DOHH2 (cell line): ENCODE measurements around the gene VIL1.

ENCODE experiments used
- H3F3A ChIP-seq: fragments of 200-600 bp; sonication (generic), shearing (Covaris generic); 2 replicates; pipeline ENCODE4 v1.6.0; 2016; ENCODE audit warnings: antibody characterized with exemption, mild to moderate bottlenecking; ENCODE audit not compliant: control insufficient read depth, insufficient read depth
- H3K27ac ChIP-seq: fragments of 200-600 bp; sonication (generic); 2 replicates; pipeline ENCODE4 v1.5.1; 2014; ENCODE audit warnings: low read depth, mild to moderate bottlenecking, low read length, moderate library complexity
- H3K27me3 ChIP-seq: fragments of 200-600 bp; sonication (generic); 2 replicates; pipeline ENCODE4 v1.6.1; 2014; ENCODE audit warnings: mild to moderate bottlenecking, low read length, mixed read lengths; ENCODE audit not compliant: control insufficient read depth
- H3K36me3 ChIP-seq: fragments of 200-600 bp; sonication (generic); 2 replicates; pipeline ENCODE4 v1.6.1; 2014; ENCODE audit warnings: mild to moderate bottlenecking, low read length, moderate library complexity, mixed read lengths; ENCODE audit not compliant: control insufficient read depth
- H3K4me1 ChIP-seq: fragments of 200-600 bp; sonication (generic); 2 replicates; pipeline ENCODE4 v1.6.1; 2014; ENCODE audit warnings: mild to moderate bottlenecking, low read length, mixed read lengths; ENCODE audit not compliant: control insufficient read depth
- H3K4me2 ChIP-seq: fragments of 200-600 bp; sonication (generic); 2 replicates; pipeline ENCODE4 v1.6.0; 2014; ENCODE audit warnings: mild to moderate bottlenecking, low read length, moderate library complexity
- H3K4me3 ChIP-seq: fragments of 200-600 bp; sonication (generic); 2 replicates; pipeline ENCODE4 v1.5.1; 2014; ENCODE audit warnings: mild to moderate bottlenecking, low read length, mixed read lengths
- H3K79me2 ChIP-seq: fragments of 200-600 bp; sonication (generic); 2 replicates; pipeline ENCODE4 v1.6.1; 2014; ENCODE audit warnings: mild to moderate bottlenecking, low read length, mixed read lengths; ENCODE audit not compliant: control insufficient read depth
- H3K9me2 ChIP-seq: fragments of 200-600 bp; sonication (generic); replicated peaks from 2 replicates; pipeline ENCODE4 v1.6.1; 2014; ENCODE audit warnings: mild to moderate bottlenecking, low read length, mixed read lengths; ENCODE audit not compliant: control insufficient read depth
- H3K9me3 ChIP-seq: fragments of 200-600 bp; sonication (generic); 2 replicates; pipeline ENCODE4 v1.6.1; 2014; ENCODE audit warnings: antibody characterized with exemption, low read length, mixed read lengths; ENCODE audit not compliant: control insufficient read depth, insufficient read depth
- H4K20me1 ChIP-seq: fragments of 200-600 bp; sonication (generic); 2 replicates; pipeline ENCODE4 v1.6.0; 2014; ENCODE audit warnings: low read depth, mild to moderate bottlenecking, antibody characterized with exemption, low read length, moderate library complexity; ENCODE audit not compliant: control insufficient read depth, insufficient read depth
- EZH2phosphoT487 ChIP-seq: fragments of 200-600 bp; sonication (generic); IDR thresholded peaks from 2 replicates; pipeline ENCODE4 v1.6.1; 2017; ENCODE audit warnings: borderline replicate concordance, mild to moderate bottlenecking, antibody characterized with exemption, low read length, moderate library complexity, mixed read lengths
- TF ChIP-seq, protein P1 (sequence below): fragments of 200-600 bp; sonication (generic); IDR thresholded peaks from one replicate; pipeline ENCODE4 v1.5.1; 2014; ENCODE audit warnings: antibody characterized with exemption, mild to moderate bottlenecking, low read depth, low read length; ENCODE audit not compliant: poor library complexity, severe bottlenecking

Gene VIL1

DNA sequence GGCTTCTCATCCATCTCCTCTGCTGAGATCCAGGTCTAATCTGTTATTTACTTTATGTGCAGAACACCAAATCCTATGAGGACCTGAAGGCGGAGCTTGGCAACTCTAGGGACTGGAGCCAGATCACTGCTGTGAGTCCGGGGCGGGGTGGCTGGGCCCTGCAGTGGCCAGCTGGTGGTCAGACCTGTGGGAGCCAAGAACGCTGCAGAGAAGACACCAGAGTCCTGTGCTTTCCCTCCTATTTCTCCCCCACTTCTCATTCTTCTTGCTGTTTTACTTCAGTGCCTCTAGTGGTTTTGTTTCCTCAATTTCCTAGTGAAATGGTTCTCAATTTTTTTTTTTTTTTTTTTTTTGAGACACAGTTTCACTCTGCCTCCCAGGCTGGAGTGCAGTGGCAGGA is 19.7 kb downstream of the VIL1 start:
- H3K27ac ChIP-seq = no peak overlapping the region
- TF ChIP-seq EZH2phosphoT487 = no peak
- TF ChIP-seq, protein P1, sequence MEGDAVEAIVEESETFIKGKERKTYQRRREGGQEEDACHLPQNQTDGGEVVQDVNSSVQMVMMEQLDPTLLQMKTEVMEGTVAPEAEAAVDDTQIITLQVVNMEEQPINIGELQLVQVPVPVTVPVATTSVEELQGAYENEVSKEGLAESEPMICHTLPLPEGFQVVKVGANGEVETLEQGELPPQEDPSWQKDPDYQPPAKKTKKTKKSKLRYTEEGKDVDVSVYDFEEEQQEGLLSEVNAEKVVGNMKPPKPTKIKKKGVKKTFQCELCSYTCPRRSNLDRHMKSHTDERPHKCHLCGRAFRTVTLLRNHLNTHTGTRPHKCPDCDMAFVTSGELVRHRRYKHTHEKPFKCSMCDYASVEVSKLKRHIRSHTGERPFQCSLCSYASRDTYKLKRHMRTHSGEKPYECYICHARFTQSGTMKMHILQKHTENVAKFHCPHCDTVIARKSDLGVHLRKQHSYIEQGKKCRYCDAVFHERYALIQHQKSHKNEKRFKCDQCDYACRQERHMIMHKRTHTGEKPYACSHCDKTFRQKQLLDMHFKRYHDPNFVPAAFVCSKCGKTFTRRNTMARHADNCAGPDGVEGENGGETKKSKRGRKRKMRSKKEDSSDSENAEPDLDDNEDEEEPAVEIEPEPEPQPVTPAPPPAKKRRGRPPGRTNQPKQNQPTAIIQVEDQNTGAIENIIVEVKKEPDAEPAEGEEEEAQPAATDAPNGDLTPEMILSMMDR = no peak

DNA sequence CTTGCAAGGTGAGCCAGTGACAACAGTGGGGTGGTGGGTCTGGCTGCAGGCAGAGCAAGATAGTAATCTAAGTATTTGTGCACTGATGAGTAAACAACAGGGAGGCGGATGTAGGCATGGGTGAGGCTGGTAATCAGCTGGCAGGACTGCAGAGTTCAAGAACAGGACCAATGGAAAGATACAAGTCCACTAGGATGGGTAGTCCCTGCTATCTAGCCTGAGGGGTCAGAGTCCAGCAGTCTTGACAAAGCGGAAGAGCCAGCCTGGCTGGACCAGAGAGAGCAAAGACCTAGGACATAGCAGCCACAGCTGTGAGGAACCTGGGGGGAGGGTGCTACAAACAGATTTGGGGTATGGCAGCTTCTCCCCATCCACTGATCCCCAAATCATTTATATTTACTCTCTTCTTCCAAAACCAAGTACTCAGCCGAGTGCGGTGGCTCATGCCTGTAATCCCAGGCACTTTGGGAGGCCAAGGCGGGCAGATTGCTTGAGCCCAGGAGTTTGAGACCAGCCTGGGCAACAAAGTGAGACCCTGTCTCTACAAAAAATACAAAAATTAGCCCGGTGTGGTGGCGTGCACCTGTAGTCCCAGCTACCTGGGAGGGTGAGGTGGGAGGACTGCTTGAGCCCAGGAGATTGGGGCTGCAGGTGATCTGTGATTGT is 25.9 kb downstream of the VIL1 start:
- peaks cover under 1% of the 10 kb centered on the region; the same call in 1 of the 2 replicates for H3K4me1 ChIP-seq
- 0 out of 2 replicates have a peak, but pooled peaks cover 2% of the 10 kb centered on the region for H3F3A ChIP-seq
- peaks cover 15% of the 10 kb centered on the region for H3K36me3 ChIP-seq
- H4K20me1 ChIP-seq = no peaks in the 10 kb centered on the region
- H3K9me2 ChIP-seq = no peaks in the 10 kb centered on the region
- no peaks in the 10 kb centered on the region for H3K9me3 ChIP-seq
- H3K4me3 ChIP-seq = no peak overlapping the region
- no peaks in the 10 kb centered on the region for H3K79me2 ChIP-seq
- no peak overlapping the region for H3K27ac ChIP-seq
- no peak for TF ChIP-seq EZH2phosphoT487
- TF ChIP-seq, protein P1 = no peak
- no peaks in the 10 kb centered on the region for H3K27me3 ChIP-seq
- no peak overlapping the region for H3K4me2 ChIP-seq

More for the DNA sequence above, 19.7 kb downstream of the VIL1 start:
- Histone ChIP-seq H3K79me2 (no peaks in the 10 kb centered on the region), H4K20me1 (no peaks in the 10 kb centered on the region), H3F3A (0 out of 2 replicates have a peak, but pooled peaks cover 2% of the 10 kb centered on the region), H3K27me3 (no peaks in the 10 kb centered on the region), H3K4me1 (peaks cover 21% of the 10 kb centered on the region), H3K4me3 (no peak overlapping the region), H3K36me3 (no peaks in the 10 kb centered on the region), H3K9me3 (no peaks in the 10 kb centered on the region), H3K4me2 (peak overlapping the region; percentile 60), H3K9me2 (no peaks in the 10 kb centered on the region)

DNA sequence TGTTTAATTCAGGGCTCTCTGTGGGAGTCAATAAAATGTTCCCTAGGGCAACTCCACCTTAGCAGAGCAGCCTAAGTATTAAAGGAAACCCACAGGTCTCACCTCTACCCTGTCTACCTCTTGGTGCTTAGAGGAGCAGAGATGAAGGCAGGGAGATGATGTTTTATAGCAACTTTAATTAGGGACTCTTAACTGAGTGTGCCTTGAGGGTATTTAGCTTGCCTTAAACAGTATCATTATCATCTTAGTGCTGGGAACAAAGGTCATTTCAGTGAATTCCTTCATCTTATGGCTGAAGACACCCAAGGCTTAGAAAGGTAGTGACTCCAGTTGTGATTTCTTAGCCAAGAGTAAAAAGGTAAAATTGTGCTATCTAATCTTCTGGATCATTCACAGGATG is 26.7 kb downstream of the VIL1 start:
- TF ChIP-seq EZH2phosphoT487 = no peak
- TF ChIP-seq, protein P1 = no peak
- H3K79me2 ChIP-seq = no peaks in the 10 kb centered on the region
- no peak overlapping the region for H3K27ac ChIP-seq
- no peaks in the 10 kb centered on the region for H3K9me2 ChIP-seq
- no peaks in the 10 kb centered on the region for H3K4me1 ChIP-seq
- no peak overlapping the region for H3K4me2 ChIP-seq
- H4K20me1 ChIP-seq = no peaks in the 10 kb centered on the region
- no peaks in the 10 kb centered on the region for H3K27me3 ChIP-seq
- 0 out of 2 replicates have a peak, but pooled peaks cover 2% of the 10 kb centered on the region for H3F3A ChIP-seq
- peaks cover 23% of the 10 kb centered on the region for H3K36me3 ChIP-seq
- no peaks in the 10 kb centered on the region for H3K9me3 ChIP-seq
- no peak overlapping the region for H3K4me3 ChIP-seq
